GM08714 (cell line): ENCODE measurements around the gene YPEL3.

Experiments used
- H3K4me3 ChIP-seq: fragments of 200-500 bp; sonication (Bioruptor generic); 2 replicates; pipeline ENCODE4 v1.5.1; 2014; ENCODE audit warnings: mild to moderate bottlenecking, low read length, inconsistent platforms
- ZNF274 ChIP-seq: IDR thresholded peaks from 2 replicates; pipeline ENCODE4 v1.6.1; 2012; ENCODE audit warnings: mild to moderate bottlenecking, low read depth, low read length

YPEL3 gene

DNA sequence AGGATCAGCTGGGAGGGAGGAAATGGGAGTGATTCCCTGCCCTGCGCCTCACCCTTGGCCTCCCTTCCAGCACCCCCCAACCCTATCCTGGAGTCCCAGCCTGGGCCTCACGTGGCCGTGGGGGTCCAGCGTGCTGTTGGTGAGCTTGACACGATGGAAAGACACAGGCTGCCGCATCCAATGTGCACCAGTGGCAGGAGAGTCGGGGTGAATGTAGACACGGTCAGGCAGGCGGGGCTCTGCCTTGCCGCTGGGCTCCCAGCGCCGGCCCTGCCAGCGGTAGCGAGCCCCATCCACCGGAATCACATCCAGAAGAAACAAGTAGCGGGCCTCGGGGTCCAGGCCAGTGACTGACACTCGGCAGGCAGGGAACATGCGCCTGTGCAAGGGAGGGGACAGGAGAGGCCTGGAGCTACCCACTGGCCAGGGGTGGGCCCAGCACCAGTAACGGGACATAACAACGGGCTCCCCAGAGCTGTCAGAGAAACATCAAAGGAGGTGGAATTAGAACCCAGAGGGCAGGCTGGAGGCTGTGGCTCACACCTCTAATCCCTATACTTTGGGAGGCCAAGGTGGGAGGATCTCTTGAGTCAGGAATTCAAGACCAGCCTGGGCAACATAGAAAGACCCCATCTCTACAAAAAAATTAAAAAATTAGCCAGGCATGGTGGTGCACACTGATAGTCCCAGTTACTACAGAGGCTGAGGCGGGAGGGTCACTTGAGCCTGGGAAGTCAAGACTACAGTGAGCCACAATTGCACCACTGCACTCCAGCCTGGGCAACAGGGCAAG is 7.0 kb downstream of the YPEL3 start:
- H3K4me3 ChIP-seq: no peak overlapping the region
- TF ChIP-seq ZNF274: no peak

DNA sequence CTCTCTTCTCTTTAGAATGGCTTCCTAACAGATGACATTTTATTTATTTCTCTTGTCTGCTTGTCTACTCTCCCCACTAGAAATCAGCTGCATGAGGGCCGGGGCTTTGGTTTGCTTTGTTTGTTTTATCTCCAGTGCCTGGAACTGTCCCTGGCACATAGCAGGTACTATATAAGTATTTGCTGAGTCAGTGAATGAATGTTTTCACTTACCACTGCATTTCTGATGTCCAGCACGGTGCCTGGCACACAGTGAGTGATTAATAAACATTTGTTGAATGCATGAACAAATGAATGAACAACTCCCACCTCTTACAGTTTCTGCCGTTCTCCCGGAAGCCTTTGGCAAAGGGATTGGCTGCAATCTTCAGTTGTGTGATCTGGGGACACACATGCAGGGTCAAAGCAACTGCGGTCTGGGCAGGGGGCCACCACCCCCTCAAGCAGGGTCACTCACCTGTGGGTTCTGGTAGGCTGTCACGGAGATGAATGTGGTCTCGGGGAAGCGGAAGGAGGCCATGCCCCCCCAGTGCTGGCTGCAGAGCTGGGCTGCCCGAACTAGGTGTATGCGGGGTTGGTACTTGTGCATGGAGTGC is 7.7 kb downstream of the YPEL3 start:
- TF ChIP-seq ZNF274: no peak
- H3K4me3 ChIP-seq: no peak overlapping the region

DNA sequence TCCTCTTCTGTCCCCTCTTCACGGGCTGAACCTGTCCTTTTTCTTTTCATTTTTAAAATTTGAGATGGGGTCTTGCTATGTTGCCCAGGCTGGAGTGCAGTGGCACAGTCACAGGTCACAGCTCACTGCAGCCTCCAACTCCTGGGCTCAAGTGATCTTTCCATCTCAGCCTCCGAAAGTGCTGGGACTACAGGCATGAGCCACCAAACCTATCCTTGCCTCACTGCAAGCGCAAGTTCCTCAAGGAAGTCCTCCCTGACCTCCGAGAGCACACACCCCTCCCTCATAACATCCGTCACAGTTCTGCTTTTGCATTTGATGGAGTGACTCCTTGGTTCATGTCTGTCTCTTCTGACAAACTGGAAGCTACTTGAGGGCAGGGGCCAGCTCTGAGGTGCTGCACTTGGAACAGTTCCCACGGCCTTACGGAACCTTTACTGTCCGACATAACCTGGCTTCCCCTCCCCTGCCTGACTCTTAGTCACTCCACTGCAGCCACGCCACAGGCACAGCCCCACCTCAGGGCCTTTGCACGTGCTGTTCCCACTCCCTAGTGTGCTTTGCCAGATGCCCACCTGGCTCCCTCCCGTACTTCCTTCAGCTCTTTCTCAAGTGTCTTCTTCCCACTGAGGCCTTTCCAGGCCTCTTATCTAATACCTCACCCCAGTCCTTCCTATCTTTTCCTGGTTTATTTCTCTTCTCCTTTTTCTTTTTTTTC is 8.7 kb downstream of the YPEL3 start:
- no peak overlapping the region for H3K4me3 ChIP-seq
- no peak for TF ChIP-seq ZNF274

DNA sequence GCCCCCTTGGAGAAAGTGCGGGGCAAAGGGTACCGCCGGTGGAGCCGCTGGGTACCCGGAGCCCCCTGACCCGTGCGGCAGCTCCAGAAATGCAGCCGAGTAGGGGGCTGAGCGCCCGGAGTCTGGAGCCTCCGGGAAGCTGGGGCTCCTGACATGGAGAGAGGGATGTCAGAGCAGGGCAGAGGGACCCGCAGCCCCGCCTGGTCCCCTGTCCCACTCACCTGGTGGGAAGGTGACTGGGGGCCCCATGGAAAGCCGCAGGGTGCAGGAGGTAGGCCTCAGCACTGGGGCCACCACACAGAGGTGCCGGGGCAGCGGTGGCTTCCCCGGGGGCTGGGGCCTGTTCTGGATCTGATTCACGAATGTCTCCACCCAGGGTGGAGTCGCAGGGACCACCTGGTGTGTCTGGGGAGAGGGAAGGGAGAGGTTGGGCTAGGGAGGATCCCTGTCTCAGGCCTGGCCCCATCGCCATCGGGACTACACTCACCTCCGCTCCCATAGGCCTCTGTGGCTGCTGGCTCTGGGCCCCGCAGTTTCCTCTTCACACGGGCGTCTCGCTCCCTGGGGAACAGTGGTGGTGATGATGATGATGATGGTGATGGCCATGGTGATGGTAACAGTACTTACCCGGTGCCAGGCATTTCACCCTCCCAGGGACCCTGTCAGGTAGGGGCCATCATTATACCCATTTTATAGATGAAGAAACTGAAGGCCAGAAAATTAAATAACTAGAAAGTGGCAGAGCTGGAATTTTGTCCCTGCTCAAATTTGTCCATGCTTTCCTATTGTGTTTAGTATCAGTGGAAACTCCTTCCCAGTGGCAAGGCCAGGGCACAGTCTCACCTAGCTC is 9.5 kb downstream of the YPEL3 start:
- H3K4me3 ChIP-seq: no peak overlapping the region
- no peak for TF ChIP-seq ZNF274

DNA sequence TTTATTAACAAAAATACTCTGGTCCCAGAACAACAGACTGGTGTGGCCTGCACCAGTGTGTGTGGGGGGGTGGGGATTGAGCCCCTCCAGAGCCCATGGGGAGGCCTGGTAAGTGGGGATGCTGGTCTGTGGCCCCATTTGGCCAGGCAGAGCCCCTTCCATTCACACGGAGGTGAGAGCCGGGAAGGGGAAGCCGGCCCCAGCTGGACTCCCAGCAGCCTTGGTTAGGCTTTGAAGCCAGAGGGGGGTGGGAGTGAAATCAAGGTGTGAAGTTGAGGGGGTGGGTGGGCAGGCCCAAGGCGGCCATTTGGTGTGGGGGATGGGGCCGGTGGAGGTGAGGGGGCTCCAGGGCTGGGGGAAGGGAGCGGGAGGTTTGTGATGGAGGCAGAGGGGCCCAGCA is 10.2 kb downstream of the YPEL3 start:
- H3K4me3 ChIP-seq: no peak overlapping the region
- no peak for TF ChIP-seq ZNF274

DNA sequence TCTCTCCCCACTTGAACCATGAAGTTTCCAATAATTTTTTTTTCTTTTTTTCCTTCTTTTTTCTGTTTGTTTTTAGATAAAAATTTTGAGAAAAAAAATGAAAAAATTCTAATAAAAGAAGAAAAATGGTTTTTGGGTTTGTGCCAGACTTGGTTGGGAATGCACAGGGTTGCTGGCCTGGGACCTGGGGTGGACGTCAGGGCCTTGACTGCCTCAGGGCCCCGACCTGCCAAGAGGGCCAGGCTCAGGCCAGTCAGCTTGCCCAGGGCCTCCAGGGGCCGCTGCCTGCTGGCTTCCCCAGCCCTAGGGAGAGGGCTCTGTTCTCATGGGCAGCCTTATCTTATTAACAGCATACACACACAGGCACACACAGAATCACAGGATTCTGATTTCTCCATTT is 10.8 kb downstream of the YPEL3 start:
- H3K4me3 ChIP-seq: no peak overlapping the region
- TF ChIP-seq ZNF274: no peak

DNA sequence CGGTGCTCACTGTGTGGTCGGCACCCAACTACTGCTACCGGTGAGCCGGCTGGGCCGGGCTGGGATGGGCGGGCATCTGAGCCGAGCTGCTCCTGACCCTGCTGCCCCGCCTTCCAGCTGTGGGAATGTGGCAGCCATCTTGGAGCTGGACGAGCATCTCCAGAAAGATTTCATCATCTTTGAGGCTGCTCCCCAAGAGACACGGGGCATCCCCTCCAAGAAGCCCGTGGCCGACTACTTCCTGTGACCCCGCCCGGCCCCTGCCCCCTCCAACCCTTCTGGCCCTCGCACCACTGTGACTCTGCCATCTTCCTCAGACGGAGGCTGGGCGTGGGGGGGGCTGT is 11.2 kb downstream of the YPEL3 start:
- H3K4me3 ChIP-seq: no peak overlapping the region
- TF ChIP-seq ZNF274: no peak

DNA sequence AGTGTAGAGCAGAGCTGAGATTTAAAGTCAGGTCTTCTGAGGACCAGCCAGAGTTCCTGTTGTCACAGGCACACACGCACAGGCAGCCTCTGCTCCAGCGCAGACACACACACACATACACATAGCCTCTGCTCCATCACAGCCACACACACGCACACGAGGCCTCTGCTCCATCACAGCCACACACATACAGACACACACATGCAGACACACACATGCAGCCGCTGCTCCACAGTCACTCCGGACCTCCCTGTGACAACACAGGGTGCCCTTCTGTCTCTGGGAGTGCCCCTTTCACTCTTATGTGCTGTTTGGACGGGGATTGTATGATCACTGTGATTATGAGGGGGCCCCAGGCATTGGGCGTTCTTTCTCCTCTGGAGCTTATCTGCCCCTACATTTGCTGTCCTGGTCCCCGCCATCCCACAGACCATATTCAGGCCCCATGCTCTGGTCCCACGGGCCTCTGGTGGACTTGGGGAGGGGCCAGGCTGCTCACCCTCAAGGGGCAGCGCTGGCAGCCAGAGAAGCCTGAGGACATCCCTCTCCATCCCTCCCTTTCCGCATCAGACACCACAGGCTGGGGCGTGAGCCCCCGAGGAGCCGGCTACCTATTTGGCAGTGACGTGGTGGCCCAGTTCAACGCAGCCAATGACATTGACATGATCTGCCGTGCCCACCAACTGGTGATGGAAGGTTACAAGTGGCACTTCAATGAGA is 11.8 kb downstream of the YPEL3 start:
- H3K4me3 ChIP-seq: no peak overlapping the region
- TF ChIP-seq ZNF274: no peak

DNA sequence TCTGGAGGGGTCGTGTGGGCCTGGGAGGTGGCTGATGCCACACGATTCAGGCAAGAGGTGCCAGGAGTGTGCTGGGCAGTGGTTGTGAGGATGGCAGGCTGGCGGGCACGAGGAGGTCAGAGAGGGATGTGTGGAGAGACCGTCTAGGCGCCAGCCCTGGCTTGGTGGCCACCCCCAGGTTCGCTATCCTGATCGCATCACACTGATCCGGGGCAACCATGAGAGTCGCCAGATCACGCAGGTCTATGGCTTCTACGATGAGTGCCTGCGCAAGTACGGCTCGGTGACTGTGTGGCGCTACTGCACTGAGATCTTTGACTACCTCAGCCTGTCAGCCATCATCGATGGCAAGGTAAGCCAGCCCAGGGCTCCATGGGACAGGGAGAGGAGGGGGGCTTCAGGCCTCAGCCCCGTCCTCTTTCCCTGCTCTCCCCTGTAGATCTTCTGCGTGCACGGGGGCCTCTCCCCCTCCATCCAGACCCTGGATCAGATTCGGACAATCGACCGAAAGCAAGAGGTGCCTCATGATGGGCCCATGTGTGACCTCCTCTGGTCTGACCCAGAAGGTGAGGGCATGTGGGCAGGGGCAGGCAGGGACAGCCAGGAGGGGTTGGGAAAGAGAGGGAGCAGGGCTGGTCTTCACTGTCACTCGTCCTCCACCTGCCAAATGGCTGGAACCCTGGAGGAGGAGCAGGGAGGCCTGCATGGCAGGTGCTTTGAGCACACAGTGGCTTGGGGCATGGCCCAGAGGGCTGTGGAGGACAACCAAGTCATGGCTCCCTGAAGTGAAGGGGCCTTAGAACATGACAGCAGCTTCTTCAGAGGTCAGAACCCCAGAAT is 12.6 kb downstream of the YPEL3 start:
- TF ChIP-seq ZNF274: no peak
- H3K4me3 ChIP-seq: no peak overlapping the region

DNA sequence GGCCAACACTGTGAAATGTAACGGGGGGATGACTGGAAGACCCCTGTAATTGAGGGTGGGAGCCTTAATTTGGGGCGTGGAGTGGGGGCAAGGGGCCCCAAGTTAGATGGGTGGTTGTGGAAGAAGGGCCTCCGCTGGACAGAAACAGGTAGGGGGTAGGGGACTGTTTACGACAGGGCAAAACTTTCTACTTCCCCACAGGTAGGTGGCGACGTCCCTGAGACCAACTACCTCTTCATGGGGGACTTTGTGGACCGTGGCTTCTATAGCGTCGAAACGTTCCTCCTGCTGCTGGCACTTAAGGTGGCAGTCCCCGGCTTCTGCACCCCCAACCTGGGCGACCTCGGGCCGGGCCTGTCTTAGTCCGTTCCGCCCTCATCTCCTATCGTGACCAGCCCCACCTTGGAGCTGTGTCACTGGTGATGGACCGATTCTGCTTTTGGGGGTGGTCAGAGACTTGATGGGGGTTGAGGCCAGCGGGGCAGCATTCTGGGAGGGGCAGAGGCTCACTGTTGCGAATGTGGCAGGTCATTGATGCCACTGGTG is 13.4 kb downstream of the YPEL3 start:
- no peak for TF ChIP-seq ZNF274
- H3K4me3 ChIP-seq: no peak overlapping the region

DNA sequence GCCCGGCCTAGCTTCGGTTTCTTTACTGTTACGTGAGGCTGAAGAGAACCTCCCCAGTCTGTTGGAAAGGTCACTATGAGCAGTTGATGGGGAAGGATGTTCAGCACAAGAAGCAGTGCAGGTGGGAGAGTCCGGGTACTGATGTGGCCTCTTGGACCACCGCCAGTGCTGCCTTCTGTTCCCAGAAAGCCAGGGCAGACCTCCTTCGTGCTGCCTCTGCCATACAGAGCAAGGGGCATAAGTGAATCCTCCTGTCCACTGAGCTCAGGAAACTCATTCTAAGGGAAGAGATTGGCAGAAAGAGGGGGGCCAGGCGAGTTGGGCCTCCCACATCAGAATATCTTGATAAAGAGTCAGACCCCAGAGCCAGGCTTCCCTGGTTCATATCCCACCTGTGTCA is 16.5 kb downstream of the YPEL3 start:
- no peak for TF ChIP-seq ZNF274

DNA sequence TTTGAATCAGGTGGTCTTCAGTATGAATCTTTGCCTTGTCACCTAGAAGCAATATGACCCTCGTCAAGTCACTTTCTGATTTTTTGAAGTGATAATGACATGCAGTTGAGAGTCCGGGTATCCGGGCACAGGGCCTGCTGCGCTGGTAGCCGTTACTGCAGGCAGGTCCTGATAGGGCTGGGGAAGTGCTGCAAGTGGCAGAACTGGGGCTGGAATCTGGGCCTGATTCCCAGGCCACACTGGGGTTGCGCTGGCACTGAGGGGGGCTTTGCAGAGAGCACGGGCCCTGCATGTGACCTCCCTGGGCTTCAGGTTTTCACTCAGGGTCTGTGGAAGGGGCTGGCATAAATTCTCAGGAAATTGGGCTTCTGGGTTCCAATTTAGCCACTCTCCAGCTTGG is 17.3 kb downstream of the YPEL3 start:
- H3K4me3 ChIP-seq: no peak overlapping the region
- no peak for TF ChIP-seq ZNF274

More for the DNA sequence above, 16.5 kb downstream of the YPEL3 start:
- H3K4me3 ChIP-seq: no peak overlapping the region

DNA sequence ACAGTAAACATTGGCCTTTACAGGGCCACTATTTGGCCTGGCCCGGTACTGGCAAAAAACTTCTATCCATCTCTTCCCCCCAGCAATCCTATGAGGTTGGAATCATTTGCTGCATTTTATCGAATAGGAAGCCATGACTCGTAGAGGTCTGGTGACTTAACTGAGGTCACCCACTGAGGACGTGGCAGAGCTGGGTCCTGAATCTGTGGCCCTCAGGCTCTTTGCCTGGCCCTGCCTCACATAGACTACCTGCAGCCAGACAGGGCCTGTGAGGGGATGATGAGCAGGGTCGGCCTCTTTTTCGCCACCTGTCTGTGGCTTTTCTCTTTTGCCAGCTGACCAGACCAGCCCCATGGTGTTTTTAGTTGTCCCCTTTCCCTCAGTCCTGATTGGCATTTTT is 18.4 kb downstream of the YPEL3 start:
- no peak for TF ChIP-seq ZNF274
- no peak overlapping the region for H3K4me3 ChIP-seq
